Activated CD8-positive, alpha-beta memory T cell treated with anti-CD3 and anti-CD28 coated beads for 36 hours (primary cell): ENCODE measurements around the gene NFKBIA. TPM values are rescaled to one million over a fixed set of nuclear protein-coding genes. Genes with fewer than 3 reads are reported as not detected.
"Not testable (repeated sequence)": the region's sequence is repeated elsewhere in the genome, so short reads cannot be mapped to it uniquely, and the experiment has no call there.

ENCODE experiments used
- CTCF ChIA-PET: fragments of 350-600 bp; sonication (Branson Sonifier 250); formaldehyde crosslinking; loops from one replicate; lab custom pipeline; 2021; ENCODE audit warnings: antibody characterized with exemption; lab: Charles Lee
- POLR2A ChIA-PET: fragments of 350-600 bp; sonication (Branson Sonifier 250); formaldehyde crosslinking; loops from one replicate; lab custom pipeline; 2021; ENCODE audit warnings: antibody characterized with exemption; lab: Charles Lee
- total RNA-seq, 2 experiments: library from RNA; stranded (reverse); gene quantifications; one replicate each; pipeline ENCODE4 v1.2.3, GENCODE V29; 2021

Gene NFKBIA
- total RNA-seq, 2 experiments from 2014 or later = 392 to 406 TPM

- ChIA-PET CTCF (no interaction called here), POLR2A (no interaction called here)
These were observed 20.0 kb downstream of the NFKBIA start for GRCh38 chr14:35384455-35385041.

- CTCF ChIA-PET = no interaction called here
- POLR2A ChIA-PET = no interaction called here
These were observed 20.7 kb downstream of the NFKBIA start for GRCh38 chr14:35383569-35384454.

GRCh38 chr14:35380794-35381193 lies 23.8 kb downstream of the NFKBIA start:
- ChIA-PET CTCF (no interaction called here), POLR2A (no interaction called here)

GRCh38 chr14:35379234-35379933 lies 25.2 kb downstream of the NFKBIA start:
- POLR2A ChIA-PET, CTCF ChIA-PET: not testable (repeated sequence)

- CTCF ChIA-PET = no interaction called here
- POLR2A ChIA-PET = no interaction called here
These were observed 25.9 kb downstream of the NFKBIA start for GRCh38 chr14:35378425-35379233.

GRCh38 chr14:35375558-35376025 lies 29.0 kb downstream of the NFKBIA start:
- CTCF ChIA-PET = interaction anchor here (1.2 kb wide), 1 partner anchor 13 kb away, joined by 3 read pairs; no protein-coding TSS in a partner anchor
- POLR2A ChIA-PET = interaction anchor here (0.6 to 0.7 kb wide), 3 partner anchors 35 to 329 kb away, joined by 3 to 6 read pairs (median 4); partner anchors contain the start of gene FAM177A1

- CTCF ChIA-PET = interaction anchor here (1.2 kb wide), 1 partner anchor 15 kb away, joined by 3 read pairs; no protein-coding TSS in a partner anchor
- POLR2A ChIA-PET = interaction anchor here (1.0 kb wide), 1 partner anchor 30 kb away, joined by 3 read pairs; the partner anchor contains the start of gene NFKBIA
These were observed 30.3 kb downstream of the NFKBIA start for GRCh38 chr14:35374263-35374712.

GRCh38 chr14:35373208-35373607 lies 31.3 kb downstream of the NFKBIA start:
- CTCF ChIA-PET = not testable (repeated sequence)
- POLR2A ChIA-PET = interaction anchor here (0.6 kb wide), 1 partner anchor 24 kb away, joined by 3 read pairs; no protein-coding TSS in a partner anchor

GRCh38 chr14:35370969-35371368 lies 33.6 kb downstream of the NFKBIA start:
- POLR2A ChIA-PET = no interaction called here
- CTCF ChIA-PET = interaction anchor here (0.6 kb wide), 1 partner anchor 170 kb away, joined by 4 read pairs; no protein-coding TSS in a partner anchor

GRCh38 chr14:35369701-35370191 lies 34.8 kb downstream of the NFKBIA start:
- ChIA-PET CTCF (interaction anchor here (1.3 to 2.8 kb wide), 3 partner anchors 30 to 51 kb away, joined by 3 to 15 read pairs (median 3); partner anchors contain the start of gene NFKBIA), POLR2A (interaction anchor here (8.1 kb wide), 1 partner anchor 32 kb away, joined by 115 read pairs; the partner anchor contains the start of gene NFKBIA)

GRCh38 chr14:35368583-35369392 lies 35.8 kb downstream of the NFKBIA start:
- CTCF ChIA-PET = interaction anchor here (0.6 to 2.8 kb wide), 4 partner anchors 29 to 663 kb away, joined by 3 to 15 read pairs (median 3); partner anchors contain the start of gene NFKBIA
- POLR2A ChIA-PET = interaction anchor here (8.1 kb wide), 1 partner anchor 33 kb away, joined by 115 read pairs; the partner anchor contains the start of gene NFKBIA

- ChIA-PET POLR2A (interaction anchor here (0.9 to 8.1 kb wide), 2 partner anchors 34 to 35 kb away, joined by 4 to 115 read pairs; partner anchors contain the start of gene NFKBIA), CTCF (interaction anchor here (0.6 to 2.8 kb wide), 4 partner anchors 20 to 662 kb away, joined by 3 to 15 read pairs (median 4); partner anchors contain the start of gene NFKBIA)
These were observed 36.4 kb downstream of the NFKBIA start for GRCh38 chr14:35368139-35368460.

GRCh38 chr14:35367056-35367372 lies 37.5 kb downstream of the NFKBIA start:
- POLR2A ChIA-PET = interaction anchor here (0.9 to 8.1 kb wide), 3 partner anchors 34 to 75 kb away, joined by 3 to 115 read pairs (median 4); partner anchors contain the start of genes NFKBIA and PSMA6
- CTCF ChIA-PET = interaction anchor here (0.6 to 2.8 kb wide), 3 partner anchors 19 to 136 kb away, joined by 3 to 15 read pairs (median 4); partner anchors contain the start of gene NFKBIA

- CTCF ChIA-PET = interaction anchor here (0.6 to 2.0 kb wide), 3 partner anchors 33 to 136 kb away, joined by 3 to 11 read pairs (median 5); partner anchors contain the start of gene NFKBIA
- POLR2A ChIA-PET = interaction anchor here (1.0 to 8.1 kb wide), 4 partner anchors 10 to 80 kb away, joined by 3 to 115 read pairs (median 8); partner anchors contain the start of genes NFKBIA and PSMA6
These were observed 38.0 kb downstream of the NFKBIA start for GRCh38 chr14:35366521-35366976.

GRCh38 chr14:35366056-35366451 lies 38.5 kb downstream of the NFKBIA start:
- ChIA-PET POLR2A (interaction anchor here (1.1 to 8.1 kb wide), 6 partner anchors 10 to 243 kb away, joined by 3 to 115 read pairs (median 8); partner anchors contain the start of gene NFKBIA), CTCF (interaction anchor here (0.9 to 2.0 kb wide), 5 partner anchors 10 to 137 kb away, joined by 3 to 11 read pairs (median 5); partner anchors contain the start of gene NFKBIA)
